ENCODE results near the gene ACAD10. TPM values are rescaled to one million over a fixed set of nuclear protein-coding genes. Genes with fewer than 3 reads are reported as not detected.
"Not testable (repeated sequence)": the region's sequence is repeated elsewhere in the genome, so short reads cannot be mapped to it uniquely, and the experiment has no call there.

The ACAD10 gene
- total RNA-seq, 2 donors from 2014 or later: 28.7 to 40.2 TPM

GRCh38 chr12:111753144-111753881 lies 67.5 kb downstream of the ACAD10 start:
- H3K4me3 Mint-ChIP-seq: no peak overlapping the region
- H3K36me3 Mint-ChIP-seq (ENCODE audit: low read depth): peaks cover 46% of the 10 kb centered on the region
- H3K4me1 Mint-ChIP-seq: no peaks in the 10 kb centered on the region
- no peak for ATAC-seq (replicated peaks)
- no peaks in the 10 kb centered on the region for H3K27me3 Mint-ChIP-seq
- no peak overlapping the region for H3K27ac Mint-ChIP-seq
- no peaks in the 10 kb centered on the region for H3K9me3 Mint-ChIP-seq

- no peak for ATAC-seq (replicated peaks)
- Mint-ChIP-seq H3K36me3 (ENCODE audit: low read depth) (peaks cover 34% of the 10 kb centered on the region), H3K4me3 (no peak overlapping the region), H3K9me3 (no peaks in the 10 kb centered on the region), H3K4me1 (no peaks in the 10 kb centered on the region), H3K27me3 (no peaks in the 10 kb centered on the region), H3K27ac (no peak overlapping the region)
These were observed 68.8 kb downstream of the ACAD10 start for GRCh38 chr12:111754671-111755070.

DNA sequence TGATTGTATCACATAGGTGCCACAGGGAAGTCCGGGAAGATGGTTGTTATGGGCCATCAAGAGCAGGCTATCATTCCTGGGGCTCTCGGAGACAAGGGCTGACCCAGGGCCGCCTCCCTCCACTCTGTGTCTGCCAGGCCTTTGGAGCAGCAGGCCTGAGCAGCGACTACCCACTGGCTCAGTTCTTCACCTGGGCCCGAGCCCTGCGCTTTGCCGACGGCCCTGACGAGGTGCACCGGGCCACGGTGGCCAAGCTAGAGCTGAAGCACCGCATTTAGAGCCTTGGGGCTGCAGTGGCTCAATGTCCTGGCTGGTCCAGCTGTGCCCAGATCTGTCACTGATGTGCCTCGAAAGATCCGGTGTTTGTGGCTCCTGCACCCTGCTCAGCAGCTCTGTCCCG lies 70.3 kb downstream of the ACAD10 start:
- Mint-ChIP-seq H3K4me3 (no peak overlapping the region), H3K4me1 (no peaks in the 10 kb centered on the region), H3K9me3 (no peaks in the 10 kb centered on the region), H3K36me3 (ENCODE audit: low read depth) (peaks cover 28% of the 10 kb centered on the region), H3K27ac (no peak overlapping the region), H3K27me3 (peaks cover 5% of the 10 kb centered on the region)
- ATAC-seq (replicated peaks): no peak

DNA sequence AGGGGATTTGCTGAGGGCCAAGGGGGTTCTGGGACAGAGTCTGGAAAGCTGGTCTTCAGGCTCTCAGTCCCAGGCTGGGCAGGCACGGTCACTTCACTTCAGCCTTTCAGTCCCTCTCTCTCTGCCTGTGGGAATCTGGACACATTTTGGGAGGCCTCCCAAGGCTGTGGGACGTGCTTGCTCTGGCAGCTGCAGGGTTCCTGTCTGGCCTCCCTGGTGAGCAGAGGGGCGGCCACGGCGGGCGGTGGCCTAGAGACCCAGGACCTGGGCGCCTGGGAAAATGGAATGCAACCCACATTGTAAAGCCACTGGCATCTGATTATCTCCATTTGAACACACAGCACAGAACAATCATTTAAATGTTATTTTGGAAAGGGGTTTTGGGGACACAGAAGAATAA lies 70.8 kb downstream of the ACAD10 start:
- Mint-ChIP-seq H3K27ac (no peak overlapping the region), H3K36me3 (ENCODE audit: low read depth) (peaks cover 28% of the 10 kb centered on the region), H3K4me1 (no peaks in the 10 kb centered on the region), H3K27me3 (peaks cover 5% of the 10 kb centered on the region), H3K9me3 (no peaks in the 10 kb centered on the region), H3K4me3 (no peak overlapping the region)
- ATAC-seq (replicated peaks): no peak

DNA sequence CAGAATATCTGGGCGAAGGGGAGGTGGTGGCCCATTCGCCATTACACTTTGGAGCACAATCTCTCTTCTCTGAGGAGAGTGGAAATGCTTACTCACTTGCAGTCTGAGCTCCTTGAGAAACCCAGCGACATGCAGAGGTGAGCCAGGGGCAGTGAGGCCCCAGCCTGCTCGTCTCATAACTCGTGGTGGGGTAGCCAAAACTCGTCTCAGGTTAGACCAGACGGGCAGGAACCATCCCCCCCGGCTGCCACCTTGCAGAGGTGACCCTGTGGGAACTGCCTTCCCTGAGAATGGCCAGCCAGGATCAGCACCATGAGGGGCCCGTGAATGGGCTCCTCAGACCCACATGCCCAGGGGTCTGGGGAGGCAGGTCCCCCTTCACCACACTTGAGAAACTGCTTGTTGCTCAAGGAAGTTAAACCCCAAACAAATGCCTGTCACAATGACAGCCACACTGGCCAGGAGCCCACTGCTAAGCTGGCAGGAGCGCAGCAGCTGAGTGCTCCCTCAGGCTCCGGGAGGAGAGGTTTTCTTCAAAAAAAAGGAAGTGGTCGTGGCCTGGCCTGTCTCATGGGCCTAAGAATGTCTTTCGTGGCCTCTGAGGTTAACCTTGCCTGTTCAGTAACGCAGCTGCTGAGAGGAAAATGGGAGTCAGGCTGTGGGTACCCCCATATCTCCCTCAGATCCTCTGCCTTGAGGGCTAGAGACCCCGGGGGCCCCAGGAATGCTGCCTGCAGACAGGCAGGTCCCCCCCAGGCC lies 71.7 kb downstream of the ACAD10 start:
- no peaks in the 10 kb centered on the region for H3K4me1 Mint-ChIP-seq
- ATAC-seq (replicated peaks): no peak
- no peaks in the 10 kb centered on the region for H3K9me3 Mint-ChIP-seq
- peaks cover 9% of the 10 kb centered on the region for H3K27me3 Mint-ChIP-seq
- H3K4me3 Mint-ChIP-seq: no peak overlapping the region
- H3K27ac Mint-ChIP-seq: no peak overlapping the region
- peaks cover 27% of the 10 kb centered on the region for H3K36me3 Mint-ChIP-seq (ENCODE audit: low read depth)

GRCh38 chr12:111758120-111758561 lies 72.3 kb downstream of the ACAD10 start:
- Mint-ChIP-seq H3K36me3 (ENCODE audit: low read depth) (peaks cover 21% of the 10 kb centered on the region), H3K4me3 (no peak overlapping the region), H3K4me1 (no peaks in the 10 kb centered on the region), H3K9me3 (no peaks in the 10 kb centered on the region), H3K27ac (no peak overlapping the region), H3K27me3 (peaks cover 11% of the 10 kb centered on the region)
- ATAC-seq (replicated peaks): no peak

DNA sequence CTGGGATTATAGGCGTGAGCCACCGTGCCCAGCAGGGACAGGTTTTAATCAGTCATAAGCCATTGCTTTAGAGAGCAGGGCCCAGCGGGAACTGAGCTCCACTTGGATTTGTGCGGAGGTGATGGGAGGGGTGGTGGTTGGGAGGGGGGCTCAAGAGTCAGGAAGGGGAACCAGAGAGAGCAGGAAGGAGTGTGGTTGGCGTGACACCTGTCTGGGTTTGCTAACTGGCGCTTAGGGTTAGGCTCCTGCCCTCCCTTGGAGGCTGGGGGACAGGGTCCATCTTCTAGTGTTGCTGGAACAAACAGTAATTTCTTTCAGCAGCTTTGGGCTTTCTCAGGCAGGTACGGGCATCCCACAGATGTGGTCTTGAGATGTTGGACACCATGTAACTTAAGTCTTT lies 73.4 kb downstream of the ACAD10 start:
- H3K9me3 Mint-ChIP-seq: no peaks in the 10 kb centered on the region
- peaks cover 19% of the 10 kb centered on the region for H3K27me3 Mint-ChIP-seq
- H3K27ac Mint-ChIP-seq: no peak overlapping the region
- peaks cover 18% of the 10 kb centered on the region for H3K36me3 Mint-ChIP-seq (ENCODE audit: low read depth)
- H3K4me3 Mint-ChIP-seq: no peak overlapping the region
- H3K4me1 Mint-ChIP-seq: no peaks in the 10 kb centered on the region
- no peak for ATAC-seq (replicated peaks)

DNA sequence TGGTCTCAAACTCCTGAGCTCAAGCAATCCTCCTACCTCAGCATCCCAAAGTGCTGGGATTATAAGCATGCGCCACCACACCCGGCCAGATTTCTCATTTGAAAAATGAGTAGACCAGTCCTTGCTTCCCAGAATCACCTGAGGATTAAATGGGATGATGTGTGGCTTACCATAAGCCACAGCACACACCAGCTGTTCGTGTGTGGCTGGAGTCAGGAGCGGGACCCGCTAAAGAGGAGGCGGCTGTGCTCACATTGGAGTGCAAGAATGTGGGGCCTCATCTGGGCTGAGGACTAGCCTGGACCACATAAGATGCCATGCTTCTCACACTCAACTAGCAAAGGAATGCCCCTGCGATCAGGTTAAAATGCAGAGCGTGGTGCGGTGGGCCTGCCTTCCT lies 74.1 kb downstream of the ACAD10 start:
- Mint-ChIP-seq H3K27me3 (peaks cover 24% of the 10 kb centered on the region), H3K4me1 (no peaks in the 10 kb centered on the region), H3K9me3 (no peaks in the 10 kb centered on the region), H3K27ac (no peak overlapping the region), H3K36me3 (ENCODE audit: low read depth) (peaks cover 13% of the 10 kb centered on the region), H3K4me3 (no peak overlapping the region)
- no peak for ATAC-seq (replicated peaks)

DNA sequence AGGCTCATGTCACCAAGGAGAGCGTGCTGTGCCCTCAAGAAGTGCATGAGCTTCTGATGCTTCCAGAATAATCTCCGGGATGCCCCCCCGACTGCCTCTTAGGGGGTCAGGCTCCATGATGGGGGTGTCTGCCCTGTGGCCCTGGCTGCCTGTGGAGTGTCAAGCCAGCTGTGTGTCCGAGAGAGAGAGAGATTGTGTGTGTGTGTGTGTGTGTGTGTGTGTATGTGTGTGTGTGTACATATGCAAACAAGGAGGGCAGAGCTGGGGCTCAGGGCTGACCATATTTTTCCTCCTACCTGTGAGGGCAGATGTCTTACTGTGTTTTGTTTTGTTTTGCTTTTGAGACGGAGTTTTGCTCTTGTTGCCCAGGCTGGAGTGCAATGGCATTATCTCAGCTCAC lies 75.2 kb downstream of the ACAD10 start:
- H3K27me3 Mint-ChIP-seq: peaks cover 26% of the 10 kb centered on the region
- peaks cover 1% of the 10 kb centered on the region for H3K4me1 Mint-ChIP-seq
- peaks cover 6% of the 10 kb centered on the region for H3K36me3 Mint-ChIP-seq (ENCODE audit: low read depth)
- no peaks in the 10 kb centered on the region for H3K9me3 Mint-ChIP-seq
- H3K4me3 Mint-ChIP-seq: no peak overlapping the region
- no peak for ATAC-seq (replicated peaks)
- H3K27ac Mint-ChIP-seq: no peak overlapping the region

GRCh38 chr12:111761706-111762105 lies 75.9 kb downstream of the ACAD10 start:
- peaks cover 30% of the 10 kb centered on the region for H3K27me3 Mint-ChIP-seq
- no peak for ATAC-seq (replicated peaks)
- H3K36me3 Mint-ChIP-seq (ENCODE audit: low read depth): peaks cover 4% of the 10 kb centered on the region
- no peaks in the 10 kb centered on the region for H3K9me3 Mint-ChIP-seq
- H3K4me3 Mint-ChIP-seq: no peak overlapping the region
- H3K4me1 Mint-ChIP-seq: peaks cover 5% of the 10 kb centered on the region
- no peak overlapping the region for H3K27ac Mint-ChIP-seq

- H3K9me3 Mint-ChIP-seq; H3K4me3 Mint-ChIP-seq; H3K36me3 Mint-ChIP-seq (ENCODE audit: low read depth); H3K27ac Mint-ChIP-seq; ATAC-seq (replicated peaks): not testable (repeated sequence)
- Mint-ChIP-seq H3K4me1 (peaks cover 13% of the 10 kb centered on the region), H3K27me3 (peaks cover 38% of the 10 kb centered on the region)
These were observed 77.7 kb downstream of the ACAD10 start for GRCh38 chr12:111763552-111763951.

DNA sequence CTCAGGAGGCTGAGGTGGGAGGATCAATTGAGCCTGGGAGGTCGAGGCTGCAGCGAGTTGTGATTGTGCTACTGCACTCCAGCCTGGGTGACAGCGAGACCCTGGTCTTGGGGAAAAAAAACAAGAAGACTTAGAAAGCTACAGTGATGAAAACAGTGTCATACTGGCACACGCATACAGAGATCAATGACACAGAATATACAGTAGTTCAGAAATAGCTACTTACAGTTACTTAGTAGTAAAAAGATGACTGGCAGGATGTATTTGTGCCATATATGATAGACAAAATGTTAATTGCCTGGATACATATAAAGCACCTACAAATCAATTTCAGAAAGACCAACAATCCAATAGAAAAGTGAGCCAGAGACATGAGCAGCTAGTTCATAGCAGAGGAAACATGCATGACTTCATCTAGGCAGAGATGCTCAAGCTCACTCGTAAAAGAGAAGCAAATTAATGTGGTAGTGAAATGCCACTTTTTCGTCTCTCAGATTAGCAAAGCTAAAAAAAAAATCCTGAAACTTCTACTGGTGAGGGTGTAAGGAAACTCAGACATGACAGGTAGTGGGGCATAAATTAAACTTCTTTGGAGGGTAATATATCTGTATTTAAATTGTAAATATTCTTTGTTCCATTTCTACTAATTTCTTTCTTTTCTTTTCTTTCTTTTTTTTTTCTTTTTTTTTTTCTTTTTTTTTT lies 78.4 kb downstream of the ACAD10 start:
- no peak overlapping the region for H3K4me3 Mint-ChIP-seq
- no peaks in the 10 kb centered on the region for H3K9me3 Mint-ChIP-seq
- H3K27me3 Mint-ChIP-seq: peaks cover 38% of the 10 kb centered on the region
- ATAC-seq (replicated peaks): peak; percentile 21
- peaks cover 13% of the 10 kb centered on the region for H3K4me1 Mint-ChIP-seq
- H3K36me3 Mint-ChIP-seq (ENCODE audit: low read depth): no peaks in the 10 kb centered on the region
- H3K27ac Mint-ChIP-seq: no peak overlapping the region

DNA sequence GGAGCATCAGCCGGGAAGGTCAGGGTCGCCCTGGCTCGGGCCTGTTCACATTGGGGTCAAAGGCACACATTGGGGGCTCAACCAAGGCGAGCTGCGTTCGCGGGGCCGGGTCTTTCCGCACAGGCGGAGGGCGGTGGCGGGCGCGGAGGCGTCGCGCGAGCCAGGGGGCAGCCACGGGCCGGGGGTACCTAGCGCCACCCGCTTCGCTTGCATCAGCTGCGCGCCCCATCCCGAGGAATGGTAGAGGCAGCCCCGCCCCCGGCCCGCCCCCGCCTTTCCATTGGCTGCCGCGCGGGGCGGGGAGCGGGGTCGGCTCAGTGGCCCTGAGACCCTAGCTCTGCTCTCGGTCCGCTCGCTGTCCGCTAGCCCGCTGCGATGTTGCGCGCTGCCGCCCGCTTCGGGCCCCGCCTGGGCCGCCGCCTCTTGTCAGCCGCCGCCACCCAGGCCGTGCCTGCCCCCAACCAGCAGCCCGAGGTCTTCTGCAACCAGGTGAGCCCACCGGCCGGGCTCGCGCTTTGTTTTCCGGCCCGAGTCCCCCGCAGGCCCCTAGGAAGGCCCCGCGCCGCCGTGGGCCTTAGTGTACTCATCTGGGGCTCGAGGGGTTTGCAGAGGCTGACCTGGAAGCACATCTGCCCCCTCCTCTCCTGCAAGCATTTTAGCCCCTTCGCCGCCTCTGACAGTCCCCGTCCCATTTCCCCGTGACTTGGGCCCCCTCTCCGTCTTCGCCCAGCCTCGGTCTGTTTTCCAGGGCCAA lies 80.9 kb downstream of the ACAD10 start, which contains the start of gene ALDH2:
ALDH2 (plus strand) TSS at position 326 of the 754 bp plus-strand sequence; CDS start at position 376, 50 bp downstream.
- peak within 1 kb of the TSS; percentile 30 for H3K27ac Mint-ChIP-seq
- ATAC-seq (replicated peaks): peak; percentile 52
- H3K4me3 Mint-ChIP-seq: peak within 1 kb of the TSS; percentile 73

More for the DNA sequence above, 80.9 kb downstream of the ACAD10 start, which contains the start of gene ALDH2:
- Mint-ChIP-seq H3K9me3 (no peaks in the 10 kb centered on the region), H3K27me3 (peaks cover 33% of the 10 kb centered on the region), H3K36me3 (ENCODE audit: low read depth) (no peaks in the 10 kb centered on the region), H3K4me1 (peaks cover 13% of the 10 kb centered on the region)

Data from activated T-helper 17 cell treated with anti-CD3 and anti-CD28 coated beads, Interleukin-2, amount 50 U/mL, for 72 hours (primary cell).